Measurements from ENCODE around the gene BLOC1S6. TPM values are rescaled to one million over a fixed set of nuclear protein-coding genes. Genes with fewer than 3 reads are reported as not detected.

Gene BLOC1S6
- total RNA-seq, 4 donors from 2014 or later: 26.6 to 41.7 (median 30.0) TPM

DNA sequence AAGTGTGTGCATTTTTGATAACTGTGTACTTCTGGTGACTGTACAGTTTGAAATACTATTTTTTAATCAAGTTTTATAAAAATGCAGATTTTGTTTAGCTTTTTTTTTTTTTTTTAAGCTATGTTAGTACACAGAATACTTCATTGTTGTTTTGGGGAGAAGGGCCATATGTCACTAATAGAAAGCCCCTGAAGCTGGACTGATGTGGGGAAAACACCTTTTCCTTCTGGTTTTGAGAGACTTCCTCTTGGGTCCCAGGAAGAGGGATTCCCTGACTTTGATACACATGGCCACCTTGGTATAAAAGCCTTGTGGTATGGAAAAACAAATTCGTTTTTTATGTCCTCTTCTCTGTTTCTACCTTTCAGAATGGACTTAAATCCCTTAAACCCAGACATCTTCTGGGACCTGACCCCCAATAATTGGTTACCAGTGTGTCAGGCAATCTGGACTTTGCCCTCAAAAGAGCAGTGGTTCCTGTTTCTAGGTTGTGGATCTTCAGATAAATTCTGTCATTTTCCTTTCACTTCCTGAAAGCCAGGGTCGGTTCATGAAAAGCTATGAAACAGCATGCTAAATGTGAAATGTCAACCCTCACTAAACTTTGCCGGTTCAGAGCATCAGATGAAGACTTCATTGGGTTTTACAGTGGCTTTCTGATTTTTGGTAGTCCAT is 31.1 kb upstream of the BLOC1S6 start:
- TF ChIP-seq POLR2A (IDR thresholded peaks at IDR 0.05): no peak
- no peak for TF ChIP-seq EP300 (IDR thresholded peaks at IDR 0.05)
- no peak for TF ChIP-seq CTCF (IDR thresholded peaks at IDR 0.05)
- TF ChIP-seq POLR2AphosphoS5 (IDR thresholded peaks at IDR 0.05): no peak

GRCh38 chr15:45572617-45573016 is 14.6 kb upstream of the BLOC1S6 start:
- no peaks in the 10 kb centered on the region for H3K36me3 ChIP-seq
- peaks cover 3% of the 10 kb centered on the region for H3K27me3 ChIP-seq
- no peak overlapping the region for H3K27ac ChIP-seq
- no peaks in the 10 kb centered on the region for H3K9me3 ChIP-seq
- 76% methylated on average over 3 of the region's 3 CpGs for WGBS
- H3K4me3 ChIP-seq: no peak overlapping the region
- TF ChIP-seq POLR2AphosphoS5 (IDR thresholded peaks at IDR 0.05) (no peak), EP300 (IDR thresholded peaks at IDR 0.05) (no peak), CTCF (IDR thresholded peaks at IDR 0.05) (no peak), POLR2A (IDR thresholded peaks at IDR 0.05) (no peak)
- DNase-seq (ENCODE audit: low spot score in 2 of 2): no peak
- no peaks in the 10 kb centered on the region for H3K4me1 ChIP-seq

More for the DNA sequence above, 31.1 kb upstream of the BLOC1S6 start:
- Histone ChIP-seq H3K4me3 (no peak overlapping the region), H3K9me3 (no peaks in the 10 kb centered on the region), H3K4me1 (no peaks in the 10 kb centered on the region), H3K27ac (no peak overlapping the region), H3K36me3 (no peaks in the 10 kb centered on the region), H3K27me3 (no peaks in the 10 kb centered on the region)
- no peak for DNase-seq (ENCODE audit: low spot score in 2 of 2)
- WGBS: 54% methylated on average over 3 of the region's 3 CpGs

DNA sequence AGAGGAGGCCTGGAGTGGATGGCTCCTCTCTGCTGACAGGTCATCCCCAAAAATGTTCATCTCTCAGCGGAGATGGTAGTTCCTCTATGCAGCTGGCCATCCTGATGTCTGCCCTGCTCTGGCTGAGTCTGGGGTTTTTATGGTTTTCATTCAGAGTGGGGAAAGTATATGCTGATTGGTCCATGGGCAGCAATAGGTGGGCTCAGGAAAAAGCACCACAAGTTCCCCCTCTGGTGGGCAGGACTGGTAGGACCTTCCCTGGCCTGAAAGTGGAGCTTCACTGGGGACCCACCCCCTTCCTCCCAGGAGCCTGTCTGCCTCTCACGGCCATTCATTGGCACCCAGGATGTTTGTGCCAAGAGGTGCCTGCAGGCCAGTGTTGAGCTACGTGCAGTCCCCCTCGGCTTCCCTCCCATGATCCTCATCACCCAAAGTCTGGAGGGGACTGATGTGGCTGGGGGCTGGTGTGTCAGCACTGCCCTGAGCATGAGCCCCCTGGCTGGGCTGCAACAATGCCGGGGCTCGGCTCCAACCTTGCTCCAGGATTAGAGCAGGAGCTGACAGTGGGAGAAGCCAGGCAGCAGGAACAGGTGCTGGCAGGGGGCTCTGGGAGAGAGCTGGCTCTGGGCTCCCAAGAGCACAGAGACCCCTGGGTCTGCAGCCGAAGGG is 13.1 kb upstream of the BLOC1S6 start:
- Histone ChIP-seq H3K27me3 (peaks cover 3% of the 10 kb centered on the region), H3K4me3 (no peak overlapping the region), H3K9me3 (no peaks in the 10 kb centered on the region), H3K4me1 (no peaks in the 10 kb centered on the region), H3K27ac (no peak overlapping the region), H3K36me3 (no peaks in the 10 kb centered on the region)
- DNase-seq (ENCODE audit: low spot score in 2 of 2): no peak
- TF ChIP-seq EP300 (IDR thresholded peaks at IDR 0.05) (no peak), POLR2AphosphoS5 (IDR thresholded peaks at IDR 0.05) (no peak), POLR2A (IDR thresholded peaks at IDR 0.05) (no peak), CTCF (IDR thresholded peaks at IDR 0.05) (no peak)
- WGBS: 68% methylated on average over 6 of the region's 7 CpGs

GRCh38 chr15:45581919-45582318 is 5.3 kb upstream of the BLOC1S6 start:
- no peaks in the 10 kb centered on the region for H3K36me3 ChIP-seq
- whole genome bisulfite sequencing: 100% methylated on average over 2 of the region's 2 CpGs
- TF ChIP-seq CTCF (IDR thresholded peaks at IDR 0.05): no peak
- TF ChIP-seq POLR2AphosphoS5 (IDR thresholded peaks at IDR 0.05): no peak
- TF ChIP-seq EP300 (IDR thresholded peaks at IDR 0.05): no peak
- no peak for TF ChIP-seq POLR2A (IDR thresholded peaks at IDR 0.05)

More at GRCh38 chr15:45581919-45582318, 5.3 kb upstream of the BLOC1S6 start:
- no peaks in the 10 kb centered on the region for H3K27me3 ChIP-seq
- peaks cover 16% of the 10 kb centered on the region for H3K4me1 ChIP-seq
- no peak overlapping the region for H3K27ac ChIP-seq
- H3K4me3 ChIP-seq: no peak overlapping the region
- no peak for DNase-seq (ENCODE audit: low spot score in 2 of 2)
- no peaks in the 10 kb centered on the region for H3K9me3 ChIP-seq

All from suprapubic skin (tissue), 4 donors.